HG03159 (cell line): Measurements from ENCODE around the gene NR6A1.

Source experiments
- ATAC-seq: cut with Tn5 transposase; IDR thresholded peaks from one replicate; pipeline ENCODE4 v1.9.1; 2021; ENCODE audit warnings: mild to moderate bottlenecking, moderate library complexity; ENCODE audit not compliant: unreplicated experiment

Gene NR6A1

GRCh38 chr9:124771021-124771866 is at the start of gene NR6A1:
Gene NR6A1 (minus strand): TSS chr9:124771311.
- ATAC-seq, result peak; percentile 85

- no peak for ATAC-seq
These were observed 47.5 kb upstream of the NR6A1 start for GRCh38 chr9:124818431-124819281.

- no peak for ATAC-seq
These were observed 44.5 kb upstream of the NR6A1 start for GRCh38 chr9:124815601-124816000.

DNA sequence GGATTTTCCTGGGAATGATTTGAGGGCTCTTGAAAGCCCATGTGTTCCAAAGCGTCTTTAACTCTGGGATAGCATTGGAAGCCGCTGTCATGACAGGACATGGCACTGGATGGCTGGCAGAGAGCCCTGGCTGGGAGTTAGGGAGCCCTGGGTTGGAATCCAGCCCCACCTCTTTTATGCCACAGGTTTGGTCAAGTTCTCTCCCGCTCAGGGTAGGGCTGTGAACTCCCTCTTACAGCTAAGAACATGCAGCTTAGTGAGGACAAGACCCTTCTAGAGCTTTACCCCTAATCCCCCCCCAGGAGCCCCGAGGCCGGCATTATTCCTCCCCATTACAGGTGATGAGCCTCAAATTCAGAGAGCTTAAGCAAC is 43.0 kb upstream of the NR6A1 start:
- no peak for ATAC-seq

GRCh38 chr9:124813501-124814163 is 42.5 kb upstream of the NR6A1 start:
- no peak for ATAC-seq

DNA sequence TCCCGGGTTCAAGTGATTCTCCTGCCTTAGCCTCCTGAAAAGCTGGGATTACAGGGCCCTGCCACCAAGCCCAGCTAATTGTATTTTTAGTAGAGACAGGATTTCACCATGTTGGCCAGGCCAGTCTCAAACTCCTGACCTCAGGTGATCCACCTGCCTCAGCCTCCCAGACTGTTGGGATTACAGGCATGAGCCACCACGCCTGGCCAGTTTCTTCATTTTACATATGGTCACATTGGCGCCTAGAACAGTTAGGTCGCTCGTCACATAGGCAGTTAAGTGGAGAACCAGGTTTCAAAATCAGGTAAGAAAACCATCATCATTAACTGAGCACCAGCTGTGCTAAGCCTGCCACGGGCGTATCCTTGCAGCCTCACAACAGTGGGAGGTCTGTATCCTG is 41.9 kb upstream of the NR6A1 start:
- ATAC-seq, result no peak

DNA sequence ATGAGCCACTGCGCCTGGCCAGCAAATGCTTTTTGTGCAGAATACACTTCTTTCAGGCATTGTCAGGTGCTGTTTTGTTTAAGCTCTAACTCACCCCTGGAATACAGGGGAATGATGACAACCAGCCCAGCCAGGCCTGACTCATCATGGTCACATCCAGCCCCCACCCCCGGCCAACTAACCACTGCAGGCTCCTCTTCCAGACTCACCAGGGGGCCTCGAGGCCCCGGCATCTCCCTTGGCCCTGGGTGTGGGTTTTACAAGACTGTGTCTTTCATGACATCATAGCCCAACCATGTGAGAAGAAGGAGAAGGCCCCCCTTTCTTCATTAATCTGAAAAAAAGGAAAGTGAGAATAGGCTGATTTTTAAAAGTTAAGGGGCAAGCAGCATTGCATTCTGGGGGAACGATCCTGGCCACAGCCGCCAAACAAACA is 41.3 kb upstream of the NR6A1 start:
- no peak for ATAC-seq

DNA sequence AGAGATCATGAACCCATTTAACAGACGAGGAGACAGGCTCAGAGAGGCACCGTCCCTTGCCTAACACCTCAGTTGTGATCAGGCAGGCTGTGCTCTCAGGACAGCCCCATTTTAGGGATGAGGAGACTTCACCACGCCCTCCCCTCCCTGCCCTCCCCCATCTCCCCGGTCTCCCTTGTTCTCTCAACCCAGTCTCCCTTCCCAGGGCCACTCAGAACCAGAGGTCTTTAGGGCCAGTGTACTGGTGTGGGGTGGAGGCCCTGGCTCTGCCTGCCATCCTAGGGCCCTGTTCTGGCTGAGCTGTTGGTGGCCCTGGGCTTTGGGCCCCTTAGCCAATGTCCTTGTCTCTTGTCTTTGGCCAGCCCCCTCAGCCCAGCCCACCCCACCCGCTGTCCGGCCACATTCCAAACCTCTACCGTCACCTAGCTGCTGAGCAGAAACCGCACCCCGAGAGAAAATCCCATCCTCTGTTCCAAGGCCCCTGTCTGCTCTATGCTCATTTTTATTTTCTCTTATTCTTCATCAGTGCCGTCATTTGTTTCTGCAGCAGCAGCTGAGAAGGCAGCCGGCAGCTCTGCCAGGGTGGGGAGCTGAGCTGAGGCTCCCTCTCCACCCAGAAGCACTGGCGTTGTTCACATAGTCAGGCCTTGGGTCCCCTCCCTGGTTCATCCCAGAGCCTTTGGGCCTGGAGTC is 39.7 kb upstream of the NR6A1 start:
- no peak for ATAC-seq

DNA sequence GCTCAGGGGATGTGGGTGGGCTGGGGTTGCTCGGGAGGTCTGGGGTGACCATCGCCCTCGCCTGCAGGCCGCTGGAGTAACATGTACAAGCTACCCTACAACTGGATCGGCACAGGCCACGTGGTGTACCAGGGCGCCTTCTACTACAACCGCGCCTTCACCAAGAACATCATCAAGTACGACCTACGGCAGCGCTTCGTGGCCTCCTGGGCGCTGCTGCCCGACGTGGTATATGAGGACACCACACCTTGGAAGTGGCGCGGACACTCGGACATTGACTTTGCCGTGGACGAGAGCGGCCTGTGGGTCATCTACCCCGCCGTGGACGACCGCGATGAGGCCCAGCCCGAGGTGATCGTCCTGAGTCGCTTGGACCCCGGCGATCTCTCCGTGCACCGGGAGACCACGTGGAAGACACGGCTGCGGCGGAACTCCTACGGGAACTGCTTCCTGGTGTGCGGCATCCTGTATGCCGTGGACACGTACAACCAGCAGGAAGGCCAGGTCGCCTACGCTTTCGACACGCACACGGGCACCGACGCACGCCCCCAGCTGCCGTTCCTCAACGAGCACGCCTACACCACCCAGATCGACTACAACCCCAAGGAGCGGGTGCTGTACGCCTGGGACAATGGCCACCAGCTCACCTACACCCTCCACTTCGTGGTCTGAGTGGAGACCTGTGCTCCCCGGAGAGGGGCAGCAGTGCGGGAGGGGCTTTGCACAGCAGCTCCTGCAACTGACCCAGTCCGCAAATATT is 38.8 kb upstream of the NR6A1 start:
- ATAC-seq, result no peak

- ATAC-seq, result no peak
These were observed 38.1 kb upstream of the NR6A1 start for GRCh38 chr9:124809211-124809610.

GRCh38 chr9:124808246-124808956 is 37.3 kb upstream of the NR6A1 start:
- ATAC-seq, result no peak

GRCh38 chr9:124805186-124805585 is 34.1 kb upstream of the NR6A1 start:
- no peak for ATAC-seq

DNA sequence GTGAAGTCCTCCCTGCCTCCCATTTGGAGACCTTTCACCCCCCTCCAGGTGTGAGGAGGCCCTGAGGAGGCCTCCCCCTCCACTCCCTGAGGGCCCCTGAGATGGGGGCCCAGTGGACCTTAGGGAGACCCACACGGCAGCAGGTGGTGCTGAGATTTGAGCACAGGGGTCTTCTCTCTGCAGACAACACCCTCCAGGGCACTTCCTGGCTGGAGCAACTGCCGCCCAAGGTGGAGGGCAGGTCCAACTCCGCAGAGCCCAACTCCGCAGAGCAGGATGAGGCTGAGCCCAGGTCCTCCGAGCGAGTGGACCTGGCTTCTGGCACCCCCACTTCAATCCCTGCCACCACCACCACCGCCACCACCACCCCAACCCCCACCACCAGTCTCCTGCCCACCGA is 32.8 kb upstream of the NR6A1 start:
- no peak for ATAC-seq

- no peak for ATAC-seq
These were observed 31.3 kb upstream of the NR6A1 start for GRCh38 chr9:124802426-124802825.

DNA sequence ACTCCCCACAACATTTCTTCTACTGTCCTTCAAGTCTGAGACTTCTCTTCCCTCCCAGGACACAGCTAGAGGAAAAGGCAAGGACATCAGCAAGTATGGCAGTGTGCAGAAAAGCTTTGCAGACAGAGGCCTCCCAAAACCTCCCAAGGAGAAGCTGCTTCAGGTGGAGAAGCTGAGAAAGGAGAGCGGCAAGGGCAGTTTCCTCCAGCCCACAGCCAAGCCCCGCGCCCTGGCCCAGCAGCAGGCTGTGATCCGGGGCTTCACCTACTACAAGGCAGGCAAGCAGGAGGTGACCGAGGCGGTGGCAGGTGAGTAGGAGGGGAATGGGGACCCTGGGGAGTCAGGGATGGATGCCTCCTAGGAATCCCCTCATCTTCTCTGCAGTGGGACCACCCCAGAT is 30.2 kb upstream of the NR6A1 start:
- ATAC-seq, result no peak

GRCh38 chr9:124800306-124801259 is 29.5 kb upstream of the NR6A1 start:
- no peak for ATAC-seq

GRCh38 chr9:124799274-124800006 is 28.3 kb upstream of the NR6A1 start:
- no peak for ATAC-seq
